SK-N-SH (cell line): ENCODE results near the gene POLR1E. TPM values are rescaled to one million over a fixed set of nuclear protein-coding genes. Genes with fewer than 3 reads are reported as not detected.

Experiments
- CTCF ChIA-PET: fragments of 300-600, 350-600 bp; formaldehyde crosslinking; extraction: SDS; loops from one replicate; lab custom pipeline; 2021; lab: Yijun Ruan, JAX
- POLR2A ChIA-PET: fragments of 350-600 bp; sonication (Branson Sonifier 250); formaldehyde crosslinking; extraction: SDS; loops from one replicate; lab custom pipeline; 2020; ENCODE audit warnings: antibody characterized with exemption, inconsistent platforms; lab: Yijun Ruan, JAX
- DNase-seq: peaks from one replicate; pipeline ENCODE4 v3.0.0; 2012
- H2AFZ ChIP-seq: fragments of 200-600 bp; sonication (generic); 2 replicates; pipeline ENCODE4 v1.8.1; 2016; ENCODE audit warnings: antibody characterized with exemption, mild to moderate bottlenecking, low read depth
- H3F3A ChIP-seq: fragments of 200-600 bp; sonication (generic); replicated peaks from 2 replicates; pipeline ENCODE3; 2016; ENCODE audit warnings: antibody characterized with exemption, mild to moderate bottlenecking; ENCODE audit not compliant: insufficient read depth
- H3K27ac ChIP-seq, 2 experiments: fragments of 200-500 bp in 1 of 2; fragments of 200-600 bp in 1 of 2; sonication (Bioruptor generic) in 1 of 2; sonication (generic), shearing (Covaris generic) in 1 of 2; 2 replicates each; pipeline versions ENCODE4 v1.5.1 to v1.6.1; 2014 to 2016; ENCODE audit warnings: low read depth in 2 of 2, inconsistent platforms in 1 of 2, low read length in 1 of 2, mild to moderate bottlenecking in 1 of 2, mixed read lengths in 1 of 2
- H3K27me3 ChIP-seq: fragments of 200-600 bp; sonication (generic), shearing (Covaris generic); 2 replicates; pipeline ENCODE4 v1.6.1; 2016; ENCODE audit warnings: mixed run types; ENCODE audit not compliant: insufficient read depth
- H3K36me3 ChIP-seq, 2 experiments: fragments of 200-500 bp in 1 of 2; fragments of 200-600 bp in 1 of 2; sonication (Bioruptor generic) in 1 of 2; sonication (generic) in 1 of 2; replicated peaks in 1 of 2; 2 replicates each; pipeline versions ENCODE3 to v1.5.1; 2014 to 2016; ENCODE audit warnings: low read length in 1 of 2, mild to moderate bottlenecking in 1 of 2; ENCODE audit not compliant: insufficient read depth in 2 of 2, control insufficient read depth in 1 of 2
- H3K4me1 ChIP-seq, 2 experiments: fragments of 200-500 bp in 1 of 2; fragments of 200-600 bp in 1 of 2; sonication (Bioruptor generic) in 1 of 2; sonication (generic), shearing (Covaris generic) in 1 of 2; 2 replicates each; pipeline versions ENCODE4 v1.5.1 to v1.6.1; 2014 to 2016; ENCODE audit warnings: low read depth in 1 of 2, low read length in 1 of 2, mixed run types in 1 of 2; ENCODE audit not compliant: insufficient read depth in 2 of 2, control insufficient read depth in 1 of 2
- H3K4me2 ChIP-seq: fragments of 200-600 bp; sonication (generic), shearing (Covaris generic); 2 replicates; pipeline ENCODE4 v1.6.1; 2017; ENCODE audit warnings: mixed run types
- H3K4me3 ChIP-seq, 2 experiments: fragments of 200-500 bp in 1 of 2; fragments of 200-600 bp in 1 of 2; sonication (Bioruptor generic) in 1 of 2; sonication (generic), shearing (Covaris generic) in 1 of 2; 2 replicates each; pipeline versions ENCODE4 v1.5.1 to v1.8.1; 2014 to 2016; ENCODE audit warnings: low read depth in 2 of 2, inconsistent platforms in 1 of 2, low read length in 1 of 2, mild to moderate bottlenecking in 1 of 2, mixed read lengths in 1 of 2, moderate library complexity in 1 of 2
- H3K79me2 ChIP-seq: fragments of 200-600 bp; sonication (generic); 2 replicates; pipeline ENCODE4 v1.8.1; 2017; ENCODE audit warnings: mild to moderate bottlenecking; ENCODE audit not compliant: insufficient read depth
- H3K9ac ChIP-seq: fragments of 200-600 bp; sonication (generic); 2 replicates; pipeline ENCODE4 v1.6.1; 2017; ENCODE audit warnings: mixed run types
- H3K9me2 ChIP-seq: fragments of 200-600 bp; sonication (generic); 2 replicates; pipeline ENCODE4 v1.6.1; 2017; ENCODE audit warnings: mixed run types
- H3K9me3 ChIP-seq: fragments of 200-600 bp; sonication (generic); 2 replicates; pipeline ENCODE4 v1.6.1; 2017; ENCODE audit warnings: mixed run types, mild to moderate bottlenecking, moderate library complexity
- H4K20me1 ChIP-seq: fragments of 200-600 bp; sonication (generic); 2 replicates; pipeline ENCODE4 v1.6.1; 2017; ENCODE audit warnings: mild to moderate bottlenecking, mixed run types; ENCODE audit not compliant: insufficient read depth
- CTCF ChIP-seq: fragments of 200-600 bp; sonication (generic); IDR thresholded peaks from 2 replicates; pipeline ENCODE4 v1.6.1; 2017; ENCODE audit warnings: antibody characterized with exemption, mild to moderate bottlenecking, moderate library complexity
- EP300 ChIP-seq, 2 experiments: IDR thresholded peaks; 2 replicates each; pipeline versions ENCODE4 v1.4.0 to v1.6.1; 2012; ENCODE audit warnings: borderline replicate concordance in 1 of 2, low read depth in 1 of 2, low read length in 1 of 2
- EZH2phosphoT487 ChIP-seq: fragments of 200-600 bp; sonication (generic); IDR thresholded peaks from 2 replicates; pipeline ENCODE4 v1.6.1; 2017; ENCODE audit warnings: low read depth, mixed run types, mild to moderate bottlenecking, antibody characterized with exemption, moderate library complexity, borderline replicate concordance
- FOXJ3 ChIP-seq: sonication (generic); formaldehyde crosslinking; IDR thresholded peaks from 2 replicates; pipeline ENCODE4 v1.5.1; 2020; ENCODE audit warnings: mild to moderate bottlenecking, missing genetic modification reagents
- GABPA ChIP-seq: IDR thresholded peaks from 2 replicates; pipeline ENCODE4 v1.4.0; 2012; ENCODE audit warnings: low read depth, mild to moderate bottlenecking
- GATA2 ChIP-seq: sonication (generic); formaldehyde crosslinking; IDR thresholded peaks from 2 replicates; pipeline ENCODE4 v1.5.0; 2020; ENCODE audit warnings: mild to moderate bottlenecking, missing genetic modification reagents
- MXI1 ChIP-seq: IDR thresholded peaks from 2 replicates; pipeline ENCODE4 v1.6.1; 2012; ENCODE audit warnings: mild to moderate bottlenecking, low read depth, low read length, improper control_type of control experiment
- NFIC ChIP-seq: IDR thresholded peaks from 2 replicates; pipeline ENCODE4 v1.4.0; 2012; ENCODE audit warnings: borderline replicate concordance
- RAD21 ChIP-seq: IDR thresholded peaks from 2 replicates; pipeline ENCODE4 v1.6.1; 2012; ENCODE audit warnings: mild to moderate bottlenecking, low read length
- RCOR1 ChIP-seq: fragments of 150-350 bp; IDR thresholded peaks from 2 replicates; pipeline ENCODE4 v1.6.1; 2017; ENCODE audit warnings: antibody characterized with exemption, low read length
- REST ChIP-seq: IDR thresholded peaks from 2 replicates; pipeline ENCODE4 v1.6.1; 2012; ENCODE audit warnings: mild to moderate bottlenecking, low read depth, low read length, moderate library complexity
- RFX5 ChIP-seq: IDR thresholded peaks from 2 replicates; pipeline ENCODE4 v1.6.1; 2012; ENCODE audit warnings: mild to moderate bottlenecking, improper control_type of control experiment, low read length
- RXRA ChIP-seq: IDR thresholded peaks from 2 replicates; pipeline ENCODE4 v1.4.0; 2012; ENCODE audit warnings: low read depth, mild to moderate bottlenecking, borderline replicate concordance
- SIN3A ChIP-seq: IDR thresholded peaks from 2 replicates; pipeline ENCODE4 v1.6.1; 2012; ENCODE audit warnings: low read depth, mild to moderate bottlenecking, low read length, moderate library complexity, borderline replicate concordance
- SMC3 ChIP-seq: IDR thresholded peaks from 2 replicates; pipeline ENCODE4 v1.6.1; 2012; ENCODE audit warnings: low read depth, low read length, improper control_type of control experiment
- TAF1 ChIP-seq: IDR thresholded peaks from 2 replicates; pipeline ENCODE4 v1.6.1; 2012; ENCODE audit warnings: low read depth, mild to moderate bottlenecking, low read length, moderate library complexity, borderline replicate concordance
- TEAD4 ChIP-seq: IDR thresholded peaks from 2 replicates; pipeline ENCODE4 v1.4.0; 2012; ENCODE audit warnings: mild to moderate bottlenecking, borderline replicate concordance; ENCODE audit not compliant: insufficient read depth
- USF2 ChIP-seq: fragments of 150-350 bp; IDR thresholded peaks from 2 replicates; pipeline ENCODE4 v1.6.1; 2017; ENCODE audit warnings: antibody characterized with exemption, low read length, low read depth, borderline replicate concordance
- YY1 ChIP-seq: IDR thresholded peaks from 2 replicates; pipeline ENCODE4 v1.4.0; 2012; ENCODE audit warnings: low read depth, mild to moderate bottlenecking
- WGBS: methylation state at CpG from one replicate; pipeline ENCODE4 v1.1.6; 2017; ENCODE audit warnings: low lambda C conversion rate; 5-methylcytosine and 5-hydroxymethylcytosine counted together
- polyA plus RNA-seq, 3 experiments: library from polyadenylated mRNA; depleted of rRNA; stranded (reverse); fragments of >200 nt; gene quantifications; 2 replicates each; pipeline ENCODE4 v1.2.3, GENCODE V29; 2012

The POLR1E gene
- polyA plus RNA-seq, 1 of the 3 experiments (the other 2 are of a cell fraction), result 38.8 TPM

- 95% methylated on average over 6 of the region's 6 CpGs for WGBS
- Histone ChIP-seq H3K9me3 (no peaks in the 10 kb centered on the region), H3F3A (no peaks in the 10 kb centered on the region), H3K36me3 (peaks cover 3 to 8% of the 10 kb centered on the region in 2 experiments), H3K4me1 (no peaks in the 10 kb centered on the region), H3K9me2 (no peaks in the 10 kb centered on the region), H3K9ac (no peak overlapping the region), H2AFZ (no peak overlapping the region), H4K20me1 (no peaks in the 10 kb centered on the region), H3K27me3 (no peaks in the 10 kb centered on the region), H3K4me2 (no peak overlapping the region), H3K27ac (no peak overlapping the region)
- ChIA-PET CTCF (no interaction called here), POLR2A (no interaction called here)
- no peak for DNase-seq
- TF ChIP-seq USF2 (no peak), MXI1 (no peak), CTCF (no peak), NFIC (no peak), FOXJ3 (CRISPR knock-in tag) (no peak), RAD21 (no peak), RFX5 (no peak), RXRA (no peak), GATA2 (no peak)
- TF ChIP-seq, all 33 proteins: peak for 0
- Histone ChIP-seq H3K79me2 (no peaks in the 10 kb centered on the region), H3K4me3 (no peak overlapping the region)
Measured at GRCh38 chr9:37542488-37542887, 56.7 kb downstream of the POLR1E start.

DNA sequence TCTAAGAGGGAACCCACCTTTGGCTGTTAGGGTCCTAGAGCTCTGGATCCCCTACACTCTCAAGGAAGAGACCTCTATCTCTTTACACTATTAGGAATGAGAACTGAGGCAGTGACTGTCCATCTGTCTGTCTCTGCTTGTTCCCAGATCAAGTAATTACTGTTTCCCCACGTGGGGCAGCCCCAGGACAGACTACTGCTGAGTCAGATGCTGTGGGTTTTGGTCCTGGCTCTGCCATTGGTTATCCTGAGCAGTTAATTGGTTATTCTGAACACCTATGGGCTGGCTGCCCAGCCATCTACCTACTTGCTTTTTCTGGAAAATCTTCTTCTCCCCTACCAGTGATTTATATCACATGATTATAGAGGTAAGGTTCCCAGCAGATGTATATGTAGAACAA, 57.1 kb downstream of the POLR1E start:
- no peak for TF ChIP-seq YY1
- TF ChIP-seq RCOR1, result no peak
- no peak for TF ChIP-seq GABPA
- no peak for TF ChIP-seq SIN3A
- no peak for TF ChIP-seq RAD21
- no peak for TF ChIP-seq EZH2phosphoT487
- no peak for TF ChIP-seq REST
- TF ChIP-seq EP300 (IDR thresholded peaks at IDR 0.05; ENCODE audit: borderline replicate concordance in 1 of 2, low read depth in 1 of 2, low read length in 1 of 2), result no peak
- TF ChIP-seq SMC3, result no peak
- TF ChIP-seq USF2, result no peak
- TF ChIP-seq TEAD4, result no peak
- no peak for TF ChIP-seq TAF1
- H3K79me2 ChIP-seq, result no peaks in the 10 kb centered on the region

More for the DNA sequence above, 57.1 kb downstream of the POLR1E start:
- H3K4me2 ChIP-seq, result no peak overlapping the region
- no peaks in the 10 kb centered on the region for H3K4me1 ChIP-seq
- H3K27ac ChIP-seq, result no peak overlapping the region
- H3F3A ChIP-seq, result no peaks in the 10 kb centered on the region
- no peak overlapping the region for H2AFZ ChIP-seq
- ChIA-PET POLR2A (no interaction called here), CTCF (no interaction called here)
- no peaks in the 10 kb centered on the region for H3K9me3 ChIP-seq
- no peaks in the 10 kb centered on the region for H3K9me2 ChIP-seq
- H3K36me3 ChIP-seq, result peaks cover 3 to 6% of the 10 kb centered on the region in 2 experiments
- WGBS, result 60% methylated on average over 1 of the region's 1 CpG
- H3K9ac ChIP-seq, result no peak overlapping the region
- no peaks in the 10 kb centered on the region for H3K27me3 ChIP-seq
- no peak for DNase-seq
- no peak overlapping the region for H3K4me3 ChIP-seq
- no peaks in the 10 kb centered on the region for H4K20me1 ChIP-seq
